Fibroblast of lung (primary cell): ENCODE data around the gene UTY.

ENCODE experiments used
- CTCF ChIP-seq, 2 donors: IDR thresholded peaks in 1 of 2; conservative IDR thresholded peaks in 1 of 2; 1 replicate in 1 of 2; 2 replicates in 1 of 2; pipeline ENCODE4 v1.5.1; 2011 to 2012; ENCODE audit warnings: low read length in 2 of 2, control low read depth in 1 of 2, inconsistent platforms in 1 of 2, low read depth in 1 of 2, mild to moderate bottlenecking in 1 of 2
- EZH2 ChIP-seq: IDR thresholded peaks from 2 replicates; pipeline ENCODE4 v1.5.1; 2012; ENCODE audit warnings: low read length, control low read depth, mild to moderate bottlenecking; ENCODE audit errors: missing control alignments

DNA sequence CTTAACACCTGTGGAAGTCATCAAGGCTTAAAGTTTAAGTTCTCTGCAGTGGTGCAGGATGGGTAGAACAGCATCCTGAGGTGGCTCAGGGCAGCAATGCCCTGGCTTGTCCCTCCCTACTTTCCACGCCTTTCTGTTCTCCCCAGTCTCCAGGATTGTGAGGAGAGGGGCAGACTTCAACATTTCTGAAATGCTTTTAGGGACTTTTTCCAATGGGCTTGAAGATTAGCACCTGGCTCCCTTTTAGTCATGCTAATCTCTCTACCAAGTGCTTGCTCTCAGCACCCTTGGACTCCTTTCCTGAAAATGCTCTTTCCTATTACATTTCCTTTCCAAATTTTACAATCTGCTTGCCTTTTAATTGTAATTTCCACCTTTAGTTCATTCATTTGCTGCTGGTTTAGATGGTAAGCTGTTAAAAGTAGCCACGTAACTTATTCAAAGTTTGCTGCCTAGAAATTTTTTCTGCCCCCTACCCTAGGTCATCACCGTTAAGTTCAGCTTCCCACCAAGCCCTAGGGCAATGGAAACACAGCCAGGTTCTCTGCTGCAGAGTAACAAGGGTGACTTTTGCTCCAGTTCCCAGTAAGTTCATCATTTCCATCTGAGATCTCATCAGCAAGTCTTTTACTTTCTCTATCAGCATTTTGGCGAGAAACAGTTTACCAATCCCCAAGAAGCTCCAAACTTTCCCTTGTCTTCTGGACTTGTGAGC is 183.5 kb downstream of the UTY start:
- TF ChIP-seq CTCF (conservative IDR thresholded peaks at IDR 0.05 in 1 of 2, IDR thresholded peaks at IDR 0.05 in 1 of 2; ENCODE audit: low read depth in 1 of 2, low read length in 2 of 2) = no peak
- TF ChIP-seq EZH2 = no peak
